K562 (cell line): ENCODE results near the gene RNF217. TPM values are rescaled to one million over a fixed set of nuclear protein-coding genes. Genes with fewer than 3 reads are reported as not detected.

Experiments used
- ATF1 ChIP-seq, 2 experiments: fragments of 450-650 bp in 1 of 2; IDR thresholded peaks; 2 replicates each; pipeline ENCODE4 v1.6.1; 2016; ENCODE audit warnings: missing compliant biosample characterization in 1 of 2, missing genetic modification characterization in 1 of 2
- BRF2 ChIP-seq: IDR thresholded peaks from 3 replicates; pipeline ENCODE4 v1.6.1; 2011; ENCODE audit warnings: borderline replicate concordance, mild to moderate bottlenecking; ENCODE audit not compliant: insufficient read length, insufficient read depth
- CBX1 ChIP-seq: sonication (generic); IDR thresholded peaks from 2 replicates; pipeline ENCODE4 v1.6.1; 2016; ENCODE audit warnings: antibody characterized with exemption, low read depth, mild to moderate bottlenecking
- CHD1 ChIP-seq: fragments of 200-600 bp; sonication (generic); IDR thresholded peaks from one replicate; pipeline ENCODE4 v1.6.1; 2012; ENCODE audit warnings: mild to moderate bottlenecking, moderate library complexity, low read length, inconsistent platforms
- CREB1 ChIP-seq, 2 experiments: sonication (generic) in 1 of 2; formaldehyde crosslinking in 1 of 2; IDR thresholded peaks; 2 replicates each; pipeline versions ENCODE4 v1.6.1 to v1.8.0; 2012 to 2022; ENCODE audit warnings: inconsistent platforms in 1 of 2, mild to moderate bottlenecking in 1 of 2, missing genetic modification reagents in 1 of 2, moderate library complexity in 1 of 2
- GABPA ChIP-seq: fragments of 200-800 bp; sonication (Bioruptor generic); conservative IDR thresholded peaks from 2 replicates; pipeline ENCODE4 v1.6.1; 2016; ENCODE audit warnings: low read depth, missing genetic modification characterization, missing compliant biosample characterization
- HNRNPUL1 ChIP-seq: fragments of 200-400 bp; formaldehyde crosslinking; IDR thresholded peaks from 2 replicates; pipeline ENCODE4 v1.6.1; 2017; ENCODE audit warnings: low read length
- POLR2A ChIP-seq: fragments of 450-650 bp; conservative IDR thresholded peaks from 2 replicates; pipeline ENCODE4 v1.6.1; 2016
- RBBP5 ChIP-seq: fragments of 200-600 bp; sonication (generic); IDR thresholded peaks from 2 replicates; pipeline ENCODE4 v1.6.1; 2012; ENCODE audit warnings: borderline replicate concordance, mild to moderate bottlenecking, low read length, control low read depth, inconsistent platforms; ENCODE audit not compliant: insufficient read depth, poor library complexity, severe bottlenecking
- SRF ChIP-seq, 2 experiments: fragments of 250-450, 450-650 bp in 1 of 2; sonication (Bioruptor Pico) in 1 of 2; sonication (generic) in 1 of 2; formaldehyde crosslinking; IDR thresholded peaks; 2 replicates each; pipeline versions ENCODE4 v1.5.0 to v1.5.1; 2020 to 2022; ENCODE audit warnings: mild to moderate bottlenecking in 1 of 2, missing genetic modification reagents in 1 of 2
- TARDBP ChIP-seq: fragments of 450-650 bp; IDR thresholded peaks from 2 replicates; pipeline ENCODE4 v1.6.1; 2016
- TOE1 ChIP-seq, 2 experiments: fragments of 450-650 bp in 1 of 2; sonication (generic) in 1 of 2; formaldehyde crosslinking in 1 of 2; IDR thresholded peaks; 2 replicates each; pipeline versions ENCODE4 v1.7.1 to v1.8.0; 2016 to 2022; ENCODE audit warnings: borderline replicate concordance in 2 of 2, mild to moderate bottlenecking in 2 of 2, antibody characterized with exemption in 1 of 2, inconsistent platforms in 1 of 2, low read depth in 1 of 2, missing genetic modification reagents in 1 of 2, moderate library complexity in 1 of 2
- XRCC5 ChIP-seq: fragments of 200-400 bp; formaldehyde crosslinking; IDR thresholded peaks from 2 replicates; pipeline ENCODE4 v1.6.1; 2017; ENCODE audit warnings: low read depth, mild to moderate bottlenecking, low read length
- ZBTB1 ChIP-seq: sonication (generic); formaldehyde crosslinking; IDR thresholded peaks from 2 replicates; pipeline ENCODE4 v1.8.1; 2023; ENCODE audit warnings: missing genetic modification reagents, low read depth, mild to moderate bottlenecking, borderline replicate concordance
- ZFX ChIP-seq: sonication (generic); formaldehyde crosslinking; IDR thresholded peaks from 2 replicates; pipeline ENCODE4 v1.8.0; 2022; ENCODE audit warnings: mild to moderate bottlenecking, missing genetic modification reagents, moderate library complexity
- ZKSCAN1 ChIP-seq: fragments of 150-350 bp; IDR thresholded peaks from 2 replicates; pipeline ENCODE4 v1.6.1; 2016; ENCODE audit warnings: low read depth, low read length
- ZNF174 ChIP-seq: fragments of 250-450 bp; sonication (Bioruptor Pico); IDR thresholded peaks from 2 replicates; pipeline ENCODE4 v1.4.0; 2020; ENCODE audit warnings: mild to moderate bottlenecking
- polyA plus RNA-seq, 8 experiments: library from polyadenylated mRNA; depleted of rRNA in 4 of 8; stranded (reverse) in 5 of 8; unstranded in 3 of 8; fragments of >200 nt; fragmentation: Nextera tagmentation in 2 of 8; fragmentation: Illumina TruSeq in 1 of 8; extraction: Ambion mirVana in 2 of 8; extraction: Trizol in 1 of 8; gene quantifications; 2 replicates each; pipeline versions ENCODE4 v1.2.1 to v1.2.3, GENCODE V29; 2011 to 2014; ENCODE audit warnings: inconsistent platforms in 1 of 8, missing spikeins in 1 of 8
- total RNA-seq, 7 experiments: library from RNA; depleted of rRNA in 6 of 7; stranded (reverse); fragments of >200 nt in 6 of 7; fragmentation: Illumina TruSeq in 2 of 7; extraction: Trizol in 2 of 7; gene quantifications; 2 replicates each; pipeline versions ENCODE4 v1.2.1 to v1.2.3, GENCODE V29; 2011 to 2021; ENCODE audit warnings: low replicate concordance in 1 of 7
- TF ChIP-seq, protein P1 (sequence below): fragments of 450-650 bp; IDR thresholded peaks from 2 replicates; pipeline ENCODE4 v1.6.1; 2016

RNF217 gene
- total and polyA plus RNA-seq, 9 of the 15 experiments (the other 6 are each of a cell fraction or from before 2014, with no cell fraction given), result 2.9 to 25.6 (median 12.0) TPM

GRCh38 chr6:125099211-125100073 lies 137.2 kb downstream of the RNF217 start (continued):
- 0 out of 2 replicates have a peak, but pooled peaks have one; percentile 44 for TF ChIP-seq CREB1 (IDR thresholded peaks at IDR 0.05)
- TF ChIP-seq CREB1 (CRISPR knock-in tag; IDR thresholded peaks at IDR 0.05), result peak; percentile 63
- no peak; the same call in 1 of the 2 replicates for TF ChIP-seq POLR2A
- 0 out of 2 replicates have a peak, but pooled peaks have one; percentile 16 for TF ChIP-seq GABPA
- TF ChIP-seq ZBTB1, result 0 out of 2 replicates have a peak, but pooled peaks have one; percentile 23
- peak; percentile 50; the same call in 1 of the 2 replicates for TF ChIP-seq CBX1
- TF ChIP-seq SRF (CRISPR knock-in tag; IDR thresholded peaks at IDR 0.05), result peak in 1 of 2 experiments; percentile 39; a peak in 1 of 4 replicates
- no peak for TF ChIP-seq ZNF174 (CRISPR knock-in tag)
- TF ChIP-seq, protein P1, sequence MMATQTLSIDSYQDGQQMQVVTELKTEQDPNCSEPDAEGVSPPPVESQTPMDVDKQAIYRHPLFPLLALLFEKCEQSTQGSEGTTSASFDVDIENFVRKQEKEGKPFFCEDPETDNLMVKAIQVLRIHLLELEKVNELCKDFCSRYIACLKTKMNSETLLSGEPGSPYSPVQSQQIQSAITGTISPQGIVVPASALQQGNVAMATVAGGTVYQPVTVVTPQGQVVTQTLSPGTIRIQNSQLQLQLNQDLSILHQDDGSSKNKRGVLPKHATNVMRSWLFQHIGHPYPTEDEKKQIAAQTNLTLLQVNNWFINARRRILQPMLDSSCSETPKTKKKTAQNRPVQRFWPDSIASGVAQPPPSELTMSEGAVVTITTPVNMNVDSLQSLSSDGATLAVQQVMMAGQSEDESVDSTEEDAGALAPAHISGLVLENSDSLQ, result peak; percentile 43; the same call in 1 of the 2 replicates
- TF ChIP-seq BRF2, result no peak
- TF ChIP-seq TOE1 (IDR thresholded peaks at IDR 0.05; ENCODE audit: borderline replicate concordance), result 0 out of 2 replicates have a peak, but pooled peaks have one; percentile 38
- TF ChIP-seq TOE1 (CRISPR knock-in tag; IDR thresholded peaks at IDR 0.05; ENCODE audit: borderline replicate concordance, low read depth), result no peak
- peak; percentile 84 for TF ChIP-seq RBBP5
- TF ChIP-seq CHD1, result peak; percentile 35
- 0 out of 2 replicates have a peak, but pooled peaks have one; percentile 26 for TF ChIP-seq ZKSCAN1
- TF ChIP-seq ATF1 (CRISPR knock-in tag; IDR thresholded peaks at IDR 0.05), result no peak
- TF ChIP-seq ATF1 (tag; IDR thresholded peaks at IDR 0.05), result peak; percentile 65
- TF ChIP-seq TARDBP, result 0 out of 2 replicates have a peak, but pooled peaks have one; percentile 48
- TF ChIP-seq HNRNPUL1, result no peak
- TF ChIP-seq XRCC5, result 0 out of 2 replicates have a peak, but pooled peaks have one; percentile 39
- TF ChIP-seq ZFX, result peak; percentile 78
